NCI-H2029 (cell line): ENCODE measurements around the gene GAL3ST1.
"Not testable (repeated sequence)": the region's sequence is repeated elsewhere in the genome, so short reads cannot be mapped to it uniquely, and the experiment has no call there.

Experiments
- DNase-seq: peaks from one replicate; lab custom pipeline; 2025; lab: John Stamatoyannopoulos, UW

The GAL3ST1 gene

GRCh38 chr22:30596886-30597285 lies 22.4 kb upstream of the GAL3ST1 start:
- no peak for DNase-seq

- no peak for DNase-seq
Observed at GRCh38 chr22:30596199-30596598, 21.7 kb upstream of the GAL3ST1 start.

- not testable (repeated sequence) for DNase-seq
Observed at GRCh38 chr22:30592360-30592713, 17.9 kb upstream of the GAL3ST1 start.

- DNase-seq = peak; percentile 97
Observed at GRCh38 chr22:30591588-30592359, 17.3 kb upstream of the GAL3ST1 start, which contains the start of gene PES1. PES1 (minus strand) TSS chr22:30591910; CDS start chr22:30591833, 77 bp downstream.

GRCh38 chr22:30591191-30591587 lies 16.7 kb upstream of the GAL3ST1 start:
- no peak for DNase-seq

- DNase-seq = no peak
Observed at GRCh38 chr22:30586414-30586813, 11.9 kb upstream of the GAL3ST1 start.

- DNase-seq = no peak
Observed at GRCh38 chr22:30584441-30584840, 10.0 kb upstream of the GAL3ST1 start.

- no peak for DNase-seq
Observed at GRCh38 chr22:30582788-30583545, 8.5 kb upstream of the GAL3ST1 start.

GRCh38 chr22:30582051-30582450 lies 7.6 kb upstream of the GAL3ST1 start:
- no peak for DNase-seq

- DNase-seq = no peak
Observed at GRCh38 chr22:30580896-30581295, 6.4 kb upstream of the GAL3ST1 start.

- no peak for DNase-seq
Observed at GRCh38 chr22:30578481-30578880, 4.0 kb upstream of the GAL3ST1 start.

- no peak for DNase-seq
Observed at GRCh38 chr22:30575859-30576258, 1.4 kb upstream of the GAL3ST1 start.

- no peak for DNase-seq
Observed at GRCh38 chr22:30574997-30575671, 669 bp upstream of the GAL3ST1 start.

GRCh38 chr22:30573594-30574094 lies 821 bp downstream of the GAL3ST1 start:
- no peak for DNase-seq

- DNase-seq = no peak
Observed at GRCh38 chr22:30572840-30573593, 1.4 kb downstream of the GAL3ST1 start.

GRCh38 chr22:30572210-30572609 lies 2.3 kb downstream of the GAL3ST1 start:
- no peak for DNase-seq

- no peak for DNase-seq
Observed at GRCh38 chr22:30569674-30570202, 4.7 kb downstream of the GAL3ST1 start.

- DNase-seq = no peak
Observed at GRCh38 chr22:30568137-30568805, 6.2 kb downstream of the GAL3ST1 start.

GRCh38 chr22:30567277-30567676 lies 7.2 kb downstream of the GAL3ST1 start:
- not testable (repeated sequence) for DNase-seq

GRCh38 chr22:30566125-30566524 lies 8.3 kb downstream of the GAL3ST1 start:
- DNase-seq = no peak

- DNase-seq = no peak
Observed at GRCh38 chr22:30565341-30565740, 9.1 kb downstream of the GAL3ST1 start.
